Endothelial cell (in vitro differentiated cells): ENCODE data around the gene EIF3K. TPM values are rescaled to one million over a fixed set of nuclear protein-coding genes. Genes with fewer than 3 reads are reported as not detected.

ENCODE experiments used
- DNase-seq: peaks from one replicate; pipeline ENCODE4 v3.0.0; 2021; ENCODE audit warnings: low spot score
- H3K27ac Mint-ChIP-seq: one replicate; pipeline ENCODE4 v1.8.0; 2021; ENCODE audit warnings: mixed read lengths, inconsistent platforms; ENCODE audit not compliant: unreplicated experiment
- H3K27me3 Mint-ChIP-seq: one replicate; pipeline ENCODE4 v1.8.0; 2021; ENCODE audit warnings: mild to moderate bottlenecking, moderate library complexity, mixed read lengths, inconsistent platforms; ENCODE audit not compliant: unreplicated experiment
- H3K36me3 Mint-ChIP-seq: one replicate; pipeline ENCODE4 v1.8.0; 2021; ENCODE audit warnings: mild to moderate bottlenecking, low read depth, mixed read lengths, inconsistent platforms; ENCODE audit not compliant: unreplicated experiment
- H3K4me1 Mint-ChIP-seq: one replicate; pipeline ENCODE4 v1.8.0; 2021; ENCODE audit warnings: mild to moderate bottlenecking, mixed read lengths, inconsistent platforms; ENCODE audit not compliant: unreplicated experiment
- H3K4me3 Mint-ChIP-seq: one replicate; pipeline ENCODE4 v1.8.0; 2021; ENCODE audit warnings: mild to moderate bottlenecking, mixed read lengths, inconsistent platforms; ENCODE audit not compliant: unreplicated experiment
- H3K9me3 Mint-ChIP-seq: one replicate; pipeline ENCODE4 v1.8.0; 2021; ENCODE audit warnings: mixed read lengths, inconsistent platforms; ENCODE audit not compliant: unreplicated experiment
- CTCF ChIP-seq: fragments of 200-600 bp; sonication (generic); IDR thresholded peaks from one replicate; pipeline ENCODE4 v1.5.0; 2021; ENCODE audit warnings: antibody characterized with exemption; ENCODE audit not compliant: unreplicated experiment
- total RNA-seq: library from RNA; stranded (reverse); fragmentation: NEBNext Ultra II Directional; extraction: Animal tissue kit (Norgen Biotek cat#: 25700); gene quantifications from one replicate; pipeline ENCODE4 v1.2.1, GENCODE V29; 2021; ENCODE audit not compliant: unreplicated experiment

Gene EIF3K
- total RNA-seq, 1 donor from 2014 or later, result 469 TPM

- Mint-ChIP-seq H3K4me1 (no peaks in the 10 kb centered on the region), H3K9me3 (no peaks in the 10 kb centered on the region), H3K27ac (no peak overlapping the region), H3K4me3 (no peak overlapping the region), H3K27me3 (no peaks in the 10 kb centered on the region), H3K36me3 (no peaks in the 10 kb centered on the region)
- no peak for TF ChIP-seq CTCF
- no peak for DNase-seq
These were observed 12.9 kb upstream of the EIF3K start for GRCh38 chr19:38606131-38606530.

DNA sequence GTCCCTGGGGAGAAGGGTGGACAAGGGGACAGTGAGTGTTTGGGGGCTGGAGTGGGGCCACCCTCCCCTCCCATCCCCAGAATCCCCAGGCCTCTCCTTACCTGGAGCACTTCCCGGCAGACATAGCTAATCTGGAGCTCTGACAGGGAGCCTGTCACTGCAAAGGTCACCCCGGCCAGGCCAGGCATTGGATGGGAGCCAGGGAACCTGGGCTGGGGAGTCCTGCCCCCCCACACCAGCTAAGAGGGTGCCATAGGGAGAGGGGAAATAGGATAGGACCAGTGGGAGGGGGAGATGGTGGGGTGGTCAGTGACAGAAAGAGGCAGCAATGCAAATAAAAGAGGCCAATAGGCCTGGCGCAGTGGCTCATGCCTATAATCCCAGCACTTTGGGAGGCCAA, 4.7 kb upstream of the EIF3K start:
- Mint-ChIP-seq H3K9me3 (no peaks in the 10 kb centered on the region), H3K27me3 (peaks cover 10% of the 10 kb centered on the region), H3K36me3 (no peaks in the 10 kb centered on the region), H3K27ac (no peak overlapping the region), H3K4me3 (no peak overlapping the region), H3K4me1 (peaks cover 6% of the 10 kb centered on the region)
- DNase-seq, result no peak
- no peak for TF ChIP-seq CTCF

GRCh38 chr19:38615007-38615581, 3.9 kb upstream of the EIF3K start:
- Mint-ChIP-seq H3K9me3 (no peaks in the 10 kb centered on the region), H3K27me3 (peaks cover 13% of the 10 kb centered on the region), H3K4me3 (no peak overlapping the region), H3K27ac (no peak overlapping the region), H3K36me3 (peaks cover 5% of the 10 kb centered on the region), H3K4me1 (peaks cover 12% of the 10 kb centered on the region)
- DNase-seq, result no peak
- no peak for TF ChIP-seq CTCF

GRCh38 chr19:38616265-38616664, 2.7 kb upstream of the EIF3K start:
- Mint-ChIP-seq H3K4me3 (no peak overlapping the region), H3K36me3 (peaks cover 5% of the 10 kb centered on the region), H3K9me3 (no peaks in the 10 kb centered on the region), H3K27me3 (peaks cover 16% of the 10 kb centered on the region), H3K4me1 (peaks cover 15% of the 10 kb centered on the region), H3K27ac (no peak overlapping the region)
- DNase-seq, result no peak
- no peak for TF ChIP-seq CTCF

GRCh38 chr19:38617283-38617763, 1.7 kb upstream of the EIF3K start:
- Mint-ChIP-seq H3K4me1 (peaks cover 19% of the 10 kb centered on the region), H3K36me3 (peaks cover 15% of the 10 kb centered on the region), H3K9me3 (no peaks in the 10 kb centered on the region), H3K4me3 (peak overlapping the region; percentile 60), H3K27ac (no peak overlapping the region), H3K27me3 (peaks cover 20% of the 10 kb centered on the region)
- DNase-seq, result no peak
- no peak for TF ChIP-seq CTCF
